Body of pancreas (tissue), 4 donors: ENCODE results near the gene ZBTB17.
"Not testable (repeated sequence)": the region's sequence is repeated elsewhere in the genome, so short reads cannot be mapped to it uniquely, and the experiment has no call there.

Experiments
- CTCF ChIP-seq, 7 experiments: fragments of 450-650 bp in 4 of 7; fragments of 200-600 bp in 3 of 7; sonication (generic) in 3 of 7; IDR thresholded peaks; one replicate each; pipeline ENCODE4 v1.5.1; 2016 to 2019; ENCODE audit warnings: antibody characterized with exemption in 7 of 7
- POLR2A ChIP-seq, 3 donors: fragments of 450-650 bp; IDR thresholded peaks; one replicate each; pipeline ENCODE4 v1.6.1; 2016; ENCODE audit warnings: antibody characterized with exemption in 3 of 3, mild to moderate bottlenecking in 2 of 3

DNA sequence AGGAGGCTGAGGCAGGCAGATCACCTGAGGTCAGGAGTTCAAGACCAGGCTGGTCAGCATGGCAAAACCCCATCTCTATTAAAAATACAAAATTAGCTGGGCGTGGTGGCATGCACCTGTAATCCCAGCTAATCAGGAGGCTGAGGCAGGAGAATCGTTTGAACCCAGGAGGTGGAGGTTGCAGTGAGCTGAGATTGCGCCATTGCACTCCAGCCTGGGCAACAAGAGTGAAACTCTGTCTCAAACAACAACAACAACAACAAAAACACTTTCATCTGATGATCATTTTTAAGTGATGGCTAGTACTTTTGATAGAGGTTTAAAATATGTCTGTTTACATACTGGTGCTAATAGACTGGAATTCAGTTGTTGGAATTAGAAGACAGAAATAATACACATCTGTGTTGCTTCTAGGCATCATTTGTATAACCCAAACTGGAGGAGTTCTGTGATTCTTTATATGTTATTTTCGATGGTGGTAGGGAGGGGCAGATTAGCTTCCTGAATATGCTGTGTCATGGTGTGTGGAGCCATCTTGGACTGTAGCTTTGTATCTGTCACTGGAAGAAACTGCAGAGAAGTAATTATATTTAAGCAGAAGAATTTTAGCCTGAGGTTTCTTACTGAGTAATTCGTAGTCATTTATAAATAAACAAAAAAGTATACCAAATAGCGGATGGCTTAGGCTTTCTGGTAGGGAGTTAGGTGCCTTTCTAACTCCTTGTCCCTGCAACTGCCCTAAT, 82.9 kb downstream of the ZBTB17 start:
- TF ChIP-seq CTCF, POLR2A (IDR thresholded peaks at IDR 0.05): not testable (repeated sequence)
